Uterus (tissue), 2 donors: ENCODE results near the gene NPS.

Experiments used
- POLR2A ChIP-seq, 2 donors: fragments of 450-650 bp; IDR thresholded peaks; one replicate each; pipeline ENCODE4 v1.6.1; 2016; ENCODE audit warnings: antibody characterized with exemption in 2 of 2, mild to moderate bottlenecking in 1 of 2, moderate library complexity in 1 of 2
- TF ChIP-seq, protein P1 (sequence below), 4 experiments: fragments of 200-600 bp in 2 of 4; fragments of 450-650 bp in 2 of 4; sonication (generic) in 2 of 4; IDR thresholded peaks; one replicate each; pipeline ENCODE4 v1.5.1; 2016 to 2019; ENCODE audit warnings: antibody characterized with exemption in 4 of 4, mild to moderate bottlenecking in 2 of 4, moderate library complexity in 1 of 4

DNA sequence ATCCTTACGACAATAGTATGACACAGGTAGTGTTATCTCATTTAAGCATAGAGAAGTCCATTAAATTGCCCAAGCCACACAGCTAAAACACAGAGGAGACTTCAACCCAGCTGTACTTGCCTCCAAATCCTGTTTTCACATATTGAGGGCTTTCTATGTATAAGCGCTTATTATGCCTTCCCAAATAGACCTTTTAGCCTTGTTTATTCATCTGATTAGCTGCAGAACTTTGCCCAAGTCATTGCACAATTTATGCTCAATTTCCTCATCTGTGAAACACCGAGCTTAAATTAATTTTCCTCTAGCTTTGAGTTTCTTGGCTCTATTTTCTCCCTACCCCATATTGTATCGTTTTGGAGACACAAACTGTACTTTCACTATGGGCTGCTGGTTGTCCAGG lies 15.5 kb downstream of the NPS start:
- TF ChIP-seq, protein P1, sequence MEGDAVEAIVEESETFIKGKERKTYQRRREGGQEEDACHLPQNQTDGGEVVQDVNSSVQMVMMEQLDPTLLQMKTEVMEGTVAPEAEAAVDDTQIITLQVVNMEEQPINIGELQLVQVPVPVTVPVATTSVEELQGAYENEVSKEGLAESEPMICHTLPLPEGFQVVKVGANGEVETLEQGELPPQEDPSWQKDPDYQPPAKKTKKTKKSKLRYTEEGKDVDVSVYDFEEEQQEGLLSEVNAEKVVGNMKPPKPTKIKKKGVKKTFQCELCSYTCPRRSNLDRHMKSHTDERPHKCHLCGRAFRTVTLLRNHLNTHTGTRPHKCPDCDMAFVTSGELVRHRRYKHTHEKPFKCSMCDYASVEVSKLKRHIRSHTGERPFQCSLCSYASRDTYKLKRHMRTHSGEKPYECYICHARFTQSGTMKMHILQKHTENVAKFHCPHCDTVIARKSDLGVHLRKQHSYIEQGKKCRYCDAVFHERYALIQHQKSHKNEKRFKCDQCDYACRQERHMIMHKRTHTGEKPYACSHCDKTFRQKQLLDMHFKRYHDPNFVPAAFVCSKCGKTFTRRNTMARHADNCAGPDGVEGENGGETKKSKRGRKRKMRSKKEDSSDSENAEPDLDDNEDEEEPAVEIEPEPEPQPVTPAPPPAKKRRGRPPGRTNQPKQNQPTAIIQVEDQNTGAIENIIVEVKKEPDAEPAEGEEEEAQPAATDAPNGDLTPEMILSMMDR (IDR thresholded peaks at IDR 0.05) = no peak
- no peak for TF ChIP-seq POLR2A (IDR thresholded peaks at IDR 0.05)
